GM23338 (cell line): ENCODE data around the gene EEF2. TPM values are rescaled to one million over a fixed set of nuclear protein-coding genes. Genes with fewer than 3 reads are reported as not detected.

Source experiments
- ATAC-seq: fragments of 200-7000 bp; cut with Tn5 transposase; 3 replicates; pipeline ENCODE4 v1.9.1; 2020
- DNase-seq: peaks from one replicate; pipeline ENCODE4 v3.0.0-alpha.2; 2015; ENCODE audit warnings: low spot score
- H2AFZ ChIP-seq: fragments of 200-600 bp; sonication (generic); 2 replicates; pipeline ENCODE4 v1.8.0; 2016; ENCODE audit warnings: antibody characterized with exemption, mild to moderate bottlenecking, moderate library complexity
- H3F3A ChIP-seq: fragments of 200-600 bp; sonication (generic); replicated peaks from 2 replicates; pipeline ENCODE4 v1.8.0; 2017; ENCODE audit warnings: antibody characterized with exemption, mixed run types, low read depth
- H3K27ac ChIP-seq: fragments of 200-600 bp; sonication (generic); 2 replicates; pipeline ENCODE4 v1.6.1; 2016; ENCODE audit warnings: low read depth
- H3K27me3 ChIP-seq: fragments of 200-600 bp; sonication (generic); 2 replicates; pipeline ENCODE4 v1.8.0; 2016; ENCODE audit warnings: mild to moderate bottlenecking, mixed run types, moderate library complexity; ENCODE audit not compliant: insufficient read depth
- H3K36me3 ChIP-seq: fragments of 200-600 bp; sonication (generic); 2 replicates; pipeline ENCODE4 v1.8.0; 2016; ENCODE audit warnings: mild to moderate bottlenecking; ENCODE audit not compliant: insufficient read depth
- H3K4me1 ChIP-seq: fragments of 200-600 bp; sonication (generic); 2 replicates; pipeline ENCODE4 v1.8.0; 2016; ENCODE audit warnings: mild to moderate bottlenecking, moderate library complexity; ENCODE audit not compliant: insufficient read depth
- H3K4me2 ChIP-seq: fragments of 200-600 bp; sonication (generic); 2 replicates; pipeline ENCODE4 v1.7.1; 2017; ENCODE audit warnings: mixed run types
- H3K4me3 ChIP-seq: fragments of 200-600 bp; sonication (generic); 2 replicates; pipeline ENCODE4 v1.6.1; 2016; ENCODE audit warnings: mixed run types
- H3K79me2 ChIP-seq: fragments of 200-600 bp; sonication (generic); replicated peaks from 2 replicates; pipeline ENCODE4 v1.8.0; 2017; ENCODE audit warnings: mild to moderate bottlenecking; ENCODE audit not compliant: insufficient read depth
- H3K9me2 ChIP-seq: fragments of 200-600 bp; sonication (generic); 2 replicates; pipeline ENCODE4 v1.8.0; 2017; ENCODE audit not compliant: insufficient read depth
- H4K20me1 ChIP-seq: fragments of 200-600 bp; sonication (generic); replicated peaks from 2 replicates; pipeline ENCODE4 v1.8.0; 2017; ENCODE audit warnings: mild to moderate bottlenecking; ENCODE audit not compliant: insufficient read depth
- H3K27ac Mint-ChIP-seq: 2 replicates; pipeline ENCODE4 v1.8.0; 2020; ENCODE audit warnings: inconsistent platforms, mild to moderate bottlenecking, moderate library complexity, mixed read lengths
- H3K27me3 Mint-ChIP-seq: 3 replicates; pipeline ENCODE4 v1.8.0; 2022; ENCODE audit warnings: low read depth, mild to moderate bottlenecking, moderate library complexity, mixed read lengths, inconsistent platforms; ENCODE audit not compliant: insufficient read depth, poor library complexity
- H3K36me3 Mint-ChIP-seq: 3 replicates; pipeline ENCODE4 v1.8.0; 2021; ENCODE audit warnings: low read depth, mild to moderate bottlenecking, inconsistent platforms, moderate library complexity, mixed read lengths
- H3K4me1 Mint-ChIP-seq: 3 replicates; pipeline ENCODE4 v1.8.0; 2020; ENCODE audit warnings: mild to moderate bottlenecking, inconsistent platforms, mixed read lengths
- H3K4me3 Mint-ChIP-seq: 3 replicates; pipeline ENCODE4 v1.8.0; 2021; ENCODE audit warnings: moderate library complexity, mild to moderate bottlenecking, inconsistent platforms, mixed read lengths
- H3K9me3 Mint-ChIP-seq: 3 replicates; pipeline ENCODE4 v1.8.0; 2020; ENCODE audit warnings: moderate library complexity, mild to moderate bottlenecking, inconsistent platforms, mixed read lengths
- CREB1 ChIP-seq: fragments of 250-450 bp; sonication (Bioruptor Pico); IDR thresholded peaks from 2 replicates; pipeline ENCODE4 v1.5.0; 2020; ENCODE audit warnings: low read depth, mild to moderate bottlenecking, moderate library complexity
- CTCF ChIP-seq, 2 experiments: fragments of 200-600 bp in 1 of 2; sonication (generic) in 1 of 2; conservative IDR thresholded peaks; 2 replicates each; pipeline versions ENCODE4 v1.5.1 to v1.6.1; 2016 to 2017; ENCODE audit warnings: antibody characterized with exemption in 2 of 2, low read depth in 2 of 2, mild to moderate bottlenecking in 2 of 2, moderate library complexity in 1 of 2
- ETS1 ChIP-seq: IDR thresholded peaks from 2 replicates; pipeline ENCODE4 v1.6.1; 2016; ENCODE audit warnings: antibody characterized with exemption
- EZH2 ChIP-seq: fragments of 200-600 bp; sonication (generic); IDR thresholded peaks from one replicate; pipeline ENCODE4 v1.8.0; 2017; ENCODE audit warnings: antibody characterized with exemption, mild to moderate bottlenecking, low read depth; ENCODE audit not compliant: unreplicated experiment
- EZH2phosphoT487 ChIP-seq: fragments of 200-600 bp; sonication (generic); IDR thresholded peaks from one replicate; pipeline ENCODE4 v1.8.1; 2018; ENCODE audit warnings: antibody characterized with exemption; ENCODE audit not compliant: unreplicated experiment
- JUNB ChIP-seq: IDR thresholded peaks from one replicate; pipeline ENCODE4 v1.6.1; 2016; ENCODE audit warnings: antibody characterized with exemption; ENCODE audit not compliant: unreplicated experiment
- NANOG ChIP-seq: IDR thresholded peaks from 2 replicates; pipeline ENCODE4 v1.6.1; 2016; ENCODE audit warnings: antibody characterized with exemption, borderline replicate concordance
- POLR2AphosphoS5 ChIP-seq: IDR thresholded peaks from 2 replicates; pipeline ENCODE4 v1.6.1; 2016; ENCODE audit warnings: antibody characterized with exemption, low read depth
- REST ChIP-seq: IDR thresholded peaks from one replicate; pipeline ENCODE4 v1.6.1; 2018; ENCODE audit warnings: antibody characterized with exemption; ENCODE audit not compliant: unreplicated experiment
- STAT1 ChIP-seq: IDR thresholded peaks from one replicate; pipeline ENCODE4 v1.6.1; 2016; ENCODE audit warnings: antibody characterized with exemption; ENCODE audit not compliant: unreplicated experiment
- ZNF114 ChIP-seq: fragments of 250-450 bp; sonication (Bioruptor Pico); IDR thresholded peaks from 2 replicates; pipeline ENCODE4 v1.5.0; 2020; ENCODE audit warnings: mild to moderate bottlenecking, moderate library complexity
- ZNF331 ChIP-seq: fragments of 250-450 bp; sonication (Bioruptor Pico); IDR thresholded peaks from 2 replicates; pipeline ENCODE4 v1.5.0; 2020; ENCODE audit warnings: low read depth, mild to moderate bottlenecking, moderate library complexity
- ZNF462 ChIP-seq: fragments of 250-450 bp; sonication (Bioruptor Pico); IDR thresholded peaks from 2 replicates; pipeline ENCODE4 v1.5.0; 2020; ENCODE audit warnings: mild to moderate bottlenecking, moderate library complexity
- polyA plus RNA-seq: library from polyadenylated mRNA; unstranded; fragments of >200 nt; fragmentation: Nextera tagmentation; extraction: Ambion mirVana; gene quantifications from 2 replicates; pipeline ENCODE4 v1.2.1, GENCODE V29; 2016
- total RNA-seq: library from RNA; depleted of rRNA; stranded (reverse); fragments of >200 nt; shearing (Covaris generic); gene quantifications from 2 replicates; pipeline ENCODE4 v1.2.3, GENCODE V29; 2014

Gene EEF2
- total and polyA plus RNA-seq, 2 experiments from 2014 or later: 772 to 2,987 TPM

DNA sequence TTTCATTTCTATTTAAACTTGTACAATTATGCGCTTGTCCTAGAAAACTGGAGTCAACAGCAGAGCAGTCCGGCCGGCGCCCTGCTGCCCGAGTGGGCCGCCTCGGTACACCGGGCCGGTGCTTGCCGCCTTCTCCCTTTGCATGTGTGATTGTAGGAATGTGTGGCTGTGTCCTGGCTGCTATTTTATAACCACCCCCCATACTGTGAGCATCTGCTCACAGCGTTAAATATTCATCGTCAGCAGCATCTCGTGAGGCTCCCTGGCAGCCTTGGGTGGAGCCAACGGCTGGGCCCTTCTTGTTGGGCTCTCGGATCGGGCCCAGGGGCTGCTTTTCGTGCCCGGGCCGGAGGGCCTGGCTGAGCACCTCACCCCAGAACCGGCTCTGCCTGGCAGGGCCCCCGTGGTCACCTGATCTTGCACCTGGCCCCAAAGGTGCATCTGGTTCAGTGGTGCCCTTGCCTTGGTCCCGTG lies 32.9 kb upstream of the EEF2 start:
- ATAC-seq (no peak), DNase-seq (no peak)
- no peaks in the 10 kb centered on the region for H3K4me1 ChIP-seq
- Mint-ChIP-seq H3K4me1 (no peaks in the 10 kb centered on the region), H3K36me3 (peaks cover 5% of the 10 kb centered on the region), H3K9me3 (no peaks in the 10 kb centered on the region), H3K27me3 (peaks cover 2% of the 10 kb centered on the region), H3K27ac (no peak overlapping the region), H3K4me3 (no peak overlapping the region)
- H3K27ac ChIP-seq: no peak overlapping the region
- no peaks in the 10 kb centered on the region for H3F3A ChIP-seq
- H3K4me2 ChIP-seq: no peak overlapping the region
- H3K27me3 ChIP-seq: no peaks in the 10 kb centered on the region
- H3K9me2 ChIP-seq: no peaks in the 10 kb centered on the region
- H3K36me3 ChIP-seq: peaks cover 3% of the 10 kb centered on the region; the same call in 1 of the 2 replicates
- peaks cover 62% of the 10 kb centered on the region for H3K79me2 ChIP-seq
- H4K20me1 ChIP-seq: peaks cover 10% of the 10 kb centered on the region
- H2AFZ ChIP-seq: no peak overlapping the region
- TF ChIP-seq ZNF462 (CRISPR knock-in tag) (no peak), POLR2AphosphoS5 (no peak), EZH2phosphoT487 (no peak), ETS1 (no peak), CREB1 (no peak), NANOG (no peak), ZNF331 (CRISPR knock-in tag) (no peak), STAT1 (no peak), JUNB (no peak), CTCF (conservative IDR thresholded peaks at IDR 0.05; ENCODE audit: low read depth in 2 of 2) (no peak), ZNF114 (CRISPR knock-in tag) (no peak), EZH2 (no peak), REST (no peak)
- H3K4me3 ChIP-seq: no peak overlapping the region
